Stimulated activated CD8-positive, alpha-beta memory T cell treated with anti-CD3 and anti-CD28 coated beads, Interleukin-4, amount 100 ng/mL, for 48 hours (primary cell): ENCODE measurements around the gene NAA10.

Experiments used
- DNase-seq: peaks from one replicate; pipeline ENCODE4 v3.0.0-alpha.2; 2020

NAA10 gene

GRCh38 chrX:153927922-153928760, 6.7 kb downstream of the NAA10 start:
- peak; percentile 88 for DNase-seq

- no peak for DNase-seq
These were observed 7.2 kb downstream of the NAA10 start for GRCh38 chrX:153927672-153927921.

GRCh38 chrX:153926858-153927671, 7.8 kb downstream of the NAA10 start:
- peak; percentile 74 for DNase-seq

GRCh38 chrX:153926552-153926857, 8.3 kb downstream of the NAA10 start:
- DNase-seq = no peak

GRCh38 chrX:153925739-153926551, 8.9 kb downstream of the NAA10 start, which contains the start of gene ARHGAP4:
Gene ARHGAP4 (minus strand): TSS chrX:153926264. CDS start chrX:153926202, 62 bp downstream.
- DNase-seq = peak; percentile 69

GRCh38 chrX:153925387-153925738, 9.5 kb downstream of the NAA10 start:
- no peak for DNase-seq

GRCh38 chrX:153924149-153924861, 10.5 kb downstream of the NAA10 start:
- no peak for DNase-seq

- no peak for DNase-seq
These were observed 11.6 kb downstream of the NAA10 start for GRCh38 chrX:153922932-153923857.

GRCh38 chrX:153921511-153922446, 13.1 kb downstream of the NAA10 start:
- DNase-seq = no peak

GRCh38 chrX:153921070-153921469, 13.8 kb downstream of the NAA10 start:
- DNase-seq = no peak

GRCh38 chrX:153920546-153920945, 14.3 kb downstream of the NAA10 start:
- no peak for DNase-seq

- DNase-seq = no peak
These were observed 15.6 kb downstream of the NAA10 start for GRCh38 chrX:153919281-153919680.

- DNase-seq = no peak
These were observed 17.0 kb downstream of the NAA10 start for GRCh38 chrX:153917869-153918268.

- DNase-seq = no peak
These were observed 21.1 kb downstream of the NAA10 start for GRCh38 chrX:153913701-153914100.

- DNase-seq = no peak
These were observed 21.6 kb downstream of the NAA10 start for GRCh38 chrX:153913211-153913610.

GRCh38 chrX:153911798-153912197, 23.0 kb downstream of the NAA10 start:
- no peak for DNase-seq

GRCh38 chrX:153910446-153910845, 24.4 kb downstream of the NAA10 start:
- no peak for DNase-seq

GRCh38 chrX:153909980-153910360, 24.9 kb downstream of the NAA10 start:
- DNase-seq = no peak

- DNase-seq = no peak
These were observed 25.5 kb downstream of the NAA10 start for GRCh38 chrX:153909024-153909979.
